Stimulated activated CD8-positive, alpha-beta memory T cell treated with anti-CD3 and anti-CD28 coated beads, Interleukin-15, amount 100 ng/mL, for 48 hours (primary cell): ENCODE measurements around the gene GRHPR.
"Not testable (repeated sequence)": the region's sequence is repeated elsewhere in the genome, so short reads cannot be mapped to it uniquely, and the experiment has no call there.

Experiments used
- DNase-seq, 2 donors: peaks; one replicate each; pipeline ENCODE4 v3.0.0-alpha.2; 2020; ENCODE audit warnings: low read depth in 2 of 2

GRHPR gene

GRCh38 chr9:37421914-37422288, 595 bp upstream of the GRHPR start:
- no peak for DNase-seq

- DNase-seq, result no peak
These were observed 1.0 kb downstream of the GRHPR start for GRCh38 chr9:37423508-37423907.

- DNase-seq, result no peak
These were observed 1.7 kb downstream of the GRHPR start for GRCh38 chr9:37424204-37424685.

GRCh38 chr9:37424686-37425297, 2.3 kb downstream of the GRHPR start:
- no peak for DNase-seq

GRCh38 chr9:37425298-37425752, 2.8 kb downstream of the GRHPR start:
- no peak for DNase-seq

- DNase-seq, result not testable (repeated sequence)
These were observed 3.9 kb downstream of the GRHPR start for GRCh38 chr9:37426431-37426830.

- no peak for DNase-seq
These were observed 4.3 kb downstream of the GRHPR start for GRCh38 chr9:37426846-37427245.

- no peak for DNase-seq
These were observed 5.8 kb downstream of the GRHPR start for GRCh38 chr9:37428345-37428744.

GRCh38 chr9:37429441-37430285, 7.2 kb downstream of the GRHPR start:
- no peak for DNase-seq

- no peak for DNase-seq
These were observed 8.5 kb downstream of the GRHPR start for GRCh38 chr9:37430841-37431597.

GRCh38 chr9:37432020-37432419, 9.5 kb downstream of the GRHPR start:
- DNase-seq, result no peak

GRCh38 chr9:37433867-37434371, 11.4 kb downstream of the GRHPR start:
- no peak for DNase-seq

- no peak for DNase-seq
These were observed 14.0 kb downstream of the GRHPR start for GRCh38 chr9:37436540-37436939.

GRCh38 chr9:37437010-37437409, 14.5 kb downstream of the GRHPR start:
- DNase-seq, result no peak

GRCh38 chr9:37437621-37438020, 15.1 kb downstream of the GRHPR start:
- DNase-seq, result no peak

- DNase-seq, result no peak
These were observed 15.9 kb downstream of the GRHPR start for GRCh38 chr9:37438359-37438758.

- DNase-seq, result no peak
These were observed 19.4 kb downstream of the GRHPR start for GRCh38 chr9:37441776-37442370.

- DNase-seq, result no peak
These were observed 20.1 kb downstream of the GRHPR start for GRCh38 chr9:37442556-37442955.

- DNase-seq, result no peak
These were observed 21.1 kb downstream of the GRHPR start for GRCh38 chr9:37443566-37443965.

- DNase-seq, result no peak
These were observed 22.4 kb downstream of the GRHPR start for GRCh38 chr9:37444890-37445289.

- DNase-seq, result no peak
These were observed 23.3 kb downstream of the GRHPR start for GRCh38 chr9:37445832-37446231.

GRCh38 chr9:37446401-37446800, 23.9 kb downstream of the GRHPR start:
- DNase-seq, result no peak
